Astrocyte (in vitro differentiated cells and primary cell): ENCODE data around the gene ZP1. TPM values are rescaled to one million over a fixed set of nuclear protein-coding genes. Genes with fewer than 3 reads are reported as not detected.
A peak's percentile ranks its signal among the peaks of the same experiment; 100 is the strongest.

ENCODE experiments used
- DNase-seq: peaks from one replicate; pipeline ENCODE4 v3.0.0-alpha.2; 2010; ENCODE audit warnings: low read depth
- FAIRE-seq: peaks from 2 replicates; lab custom pipeline; 2011; peaks lifted over from hg19 to GRCh38; lab: Jason Lieb, UNC
- H2AFZ ChIP-seq: 2 replicates; pipeline ENCODE4 v1.6.0; 2012; ENCODE audit warnings: low read depth, low read length, inconsistent platforms
- H3K27ac ChIP-seq: 2 replicates; pipeline ENCODE4 v1.5.1; 2011; ENCODE audit warnings: low read depth, low read length, inconsistent platforms
- H3K27me3 ChIP-seq: 2 replicates; pipeline ENCODE4 v1.6.0; 2011; ENCODE audit warnings: low read length, inconsistent platforms; ENCODE audit not compliant: insufficient read depth
- H3K36me3 ChIP-seq: 2 replicates; pipeline ENCODE4 v1.5.1; 2011; ENCODE audit warnings: low read length, inconsistent platforms; ENCODE audit not compliant: insufficient read depth
- H3K4me1 ChIP-seq: 2 replicates; pipeline ENCODE4 v1.5.1; 2011; ENCODE audit warnings: low read length, inconsistent platforms; ENCODE audit not compliant: insufficient read depth
- H3K4me2 ChIP-seq: 2 replicates; pipeline ENCODE4 v1.6.0; 2012; ENCODE audit warnings: low read length, inconsistent platforms
- H3K4me3 ChIP-seq: 2 replicates; pipeline ENCODE4 v1.5.1; 2011; ENCODE audit warnings: low read depth, mild to moderate bottlenecking, low read length, inconsistent platforms; ENCODE audit not compliant: insufficient read depth
- H3K79me2 ChIP-seq: 2 replicates; pipeline ENCODE4 v1.6.0; 2012; ENCODE audit warnings: mild to moderate bottlenecking, low read length, inconsistent platforms; ENCODE audit not compliant: insufficient read depth
- H3K9ac ChIP-seq: 2 replicates; pipeline ENCODE4 v1.6.0; 2012; ENCODE audit warnings: mild to moderate bottlenecking, low read length, inconsistent platforms
- H3K9me3 ChIP-seq: 2 replicates; pipeline ENCODE4 v1.5.1; 2012; ENCODE audit warnings: low read depth, mild to moderate bottlenecking, low read length, inconsistent platforms; ENCODE audit not compliant: insufficient read depth
- H4K20me1 ChIP-seq: 2 replicates; pipeline ENCODE4 v1.6.0; 2012; ENCODE audit warnings: low read length, inconsistent platforms; ENCODE audit not compliant: insufficient read depth
- H3K27ac Mint-ChIP-seq: one replicate; pipeline ENCODE4 v1.8.0; 2021; ENCODE audit warnings: mild to moderate bottlenecking, mixed read lengths; ENCODE audit not compliant: unreplicated experiment
- H3K27me3 Mint-ChIP-seq: one replicate; pipeline ENCODE4 v1.8.0; 2021; ENCODE audit warnings: low read depth, mixed read lengths; ENCODE audit not compliant: unreplicated experiment
- H3K36me3 Mint-ChIP-seq: one replicate; pipeline ENCODE4 v1.8.0; 2021; ENCODE audit warnings: low read depth, mixed read lengths; ENCODE audit not compliant: unreplicated experiment
- H3K4me1 Mint-ChIP-seq: one replicate; pipeline ENCODE4 v1.8.0; 2021; ENCODE audit warnings: low read depth, mixed read lengths; ENCODE audit not compliant: unreplicated experiment
- H3K4me3 Mint-ChIP-seq: one replicate; pipeline ENCODE4 v1.8.0; 2021; ENCODE audit warnings: mild to moderate bottlenecking, moderate library complexity, mixed read lengths; ENCODE audit not compliant: unreplicated experiment
- H3K9me3 Mint-ChIP-seq: one replicate; pipeline ENCODE4 v1.8.0; 2021; ENCODE audit warnings: mild to moderate bottlenecking, mixed read lengths; ENCODE audit not compliant: unreplicated experiment
- EZH2 ChIP-seq: IDR thresholded peaks from 2 replicates; pipeline ENCODE4 v1.6.1; 2012; ENCODE audit warnings: mild to moderate bottlenecking, low read length, inconsistent platforms; ENCODE audit not compliant: insufficient read depth
- total RNA-seq: library from RNA; stranded (reverse); gene quantifications from 2 replicates; pipeline ENCODE4 v1.2.1, GENCODE V29; 2021
- TF ChIP-seq, protein P1 (sequence below): IDR thresholded peaks from 2 replicates; pipeline ENCODE4 v1.5.1; 2011; ENCODE audit warnings: low read depth, mild to moderate bottlenecking, inconsistent platforms, low read length, moderate library complexity; ENCODE audit not compliant: insufficient read depth

ZP1 gene
- total RNA-seq, 1 donor from 2014 or later: not detected

DNA sequence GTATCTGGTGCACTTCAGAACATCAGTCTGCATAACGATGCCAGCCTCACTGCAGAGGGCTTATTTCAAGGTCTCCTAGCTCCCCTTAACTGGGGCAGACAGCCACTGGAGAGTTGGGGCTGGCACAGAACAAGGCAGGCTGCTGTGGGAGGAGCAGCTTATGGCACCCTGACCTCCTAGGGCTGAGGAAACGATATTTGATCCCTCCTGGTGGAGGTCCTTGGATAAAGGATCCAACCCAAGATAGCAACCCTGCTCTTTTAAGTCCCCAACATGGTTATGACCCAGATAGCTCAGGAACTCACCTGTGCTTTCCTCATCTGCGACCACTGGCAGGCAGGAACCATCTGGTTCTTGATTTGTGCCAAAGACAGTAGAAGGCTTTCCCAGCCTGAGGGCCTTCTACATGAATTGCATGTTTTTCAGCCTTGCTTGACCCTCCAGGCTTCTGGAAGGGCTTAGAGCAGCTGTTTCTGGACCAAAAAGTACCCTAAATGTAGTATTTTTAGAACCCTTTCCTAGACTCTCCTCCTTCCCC, 49.4 kb downstream of the ZP1 start:
- Histone ChIP-seq H3K27me3 (peaks cover 4% of the 10 kb centered on the region), H4K20me1 (peaks cover 27% of the 10 kb centered on the region), H3K9ac (no peak overlapping the region), H3K79me2 (peaks cover 56% of the 10 kb centered on the region), H3K9me3 (no peaks in the 10 kb centered on the region), H3K27ac (no peak overlapping the region), H3K36me3 (peaks cover 15% of the 10 kb centered on the region), H3K4me2 (no peak overlapping the region), H3K4me3 (no peak overlapping the region), H2AFZ (no peak overlapping the region), H3K4me1 (peaks cover 36% of the 10 kb centered on the region)
- H3K4me3 Mint-ChIP-seq: no peak overlapping the region
- no peak for TF ChIP-seq EZH2
- TF ChIP-seq, protein P1, sequence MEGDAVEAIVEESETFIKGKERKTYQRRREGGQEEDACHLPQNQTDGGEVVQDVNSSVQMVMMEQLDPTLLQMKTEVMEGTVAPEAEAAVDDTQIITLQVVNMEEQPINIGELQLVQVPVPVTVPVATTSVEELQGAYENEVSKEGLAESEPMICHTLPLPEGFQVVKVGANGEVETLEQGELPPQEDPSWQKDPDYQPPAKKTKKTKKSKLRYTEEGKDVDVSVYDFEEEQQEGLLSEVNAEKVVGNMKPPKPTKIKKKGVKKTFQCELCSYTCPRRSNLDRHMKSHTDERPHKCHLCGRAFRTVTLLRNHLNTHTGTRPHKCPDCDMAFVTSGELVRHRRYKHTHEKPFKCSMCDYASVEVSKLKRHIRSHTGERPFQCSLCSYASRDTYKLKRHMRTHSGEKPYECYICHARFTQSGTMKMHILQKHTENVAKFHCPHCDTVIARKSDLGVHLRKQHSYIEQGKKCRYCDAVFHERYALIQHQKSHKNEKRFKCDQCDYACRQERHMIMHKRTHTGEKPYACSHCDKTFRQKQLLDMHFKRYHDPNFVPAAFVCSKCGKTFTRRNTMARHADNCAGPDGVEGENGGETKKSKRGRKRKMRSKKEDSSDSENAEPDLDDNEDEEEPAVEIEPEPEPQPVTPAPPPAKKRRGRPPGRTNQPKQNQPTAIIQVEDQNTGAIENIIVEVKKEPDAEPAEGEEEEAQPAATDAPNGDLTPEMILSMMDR: no peak
- peaks cover 17% of the 10 kb centered on the region for H3K4me1 Mint-ChIP-seq
- DNase-seq (no peak), FAIRE-seq (no peak)
- peaks cover 1% of the 10 kb centered on the region for H3K9me3 Mint-ChIP-seq
- H3K27ac Mint-ChIP-seq: no peak overlapping the region
- peaks cover 13% of the 10 kb centered on the region for H3K36me3 Mint-ChIP-seq
- H3K27me3 Mint-ChIP-seq: peaks cover 2% of the 10 kb centered on the region

DNA sequence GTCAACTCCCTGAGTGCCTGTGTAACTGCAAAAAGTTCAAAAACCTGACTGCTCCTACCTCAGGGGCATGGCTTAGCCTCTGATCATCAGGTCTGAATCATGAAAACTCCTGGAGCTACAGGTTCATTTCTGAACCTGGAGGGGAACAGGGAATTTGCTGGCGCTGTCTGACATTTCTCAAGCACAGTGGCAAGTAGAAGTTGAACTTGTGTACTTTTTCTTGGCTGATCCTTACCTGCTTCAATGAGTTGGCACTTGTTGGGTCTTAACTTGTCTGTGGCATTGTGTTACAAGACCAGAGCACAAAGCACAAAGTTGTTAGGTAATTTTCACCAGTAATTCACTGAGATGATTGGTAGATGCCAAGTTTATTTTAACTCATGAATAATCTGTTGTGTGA, 49.9 kb downstream of the ZP1 start:
- Histone ChIP-seq H3K27ac (no peak overlapping the region), H3K4me2 (no peak overlapping the region), H3K4me3 (no peak overlapping the region), H4K20me1 (peaks cover 27% of the 10 kb centered on the region), H3K4me1 (peaks cover 36% of the 10 kb centered on the region), H3K9ac (no peak overlapping the region), H3K27me3 (no peaks in the 10 kb centered on the region), H2AFZ (no peak overlapping the region), H3K79me2 (peaks cover 56% of the 10 kb centered on the region), H3K36me3 (peaks cover 15% of the 10 kb centered on the region), H3K9me3 (no peaks in the 10 kb centered on the region)
- DNase-seq (no peak), FAIRE-seq (no peak)
- H3K4me3 Mint-ChIP-seq: no peak overlapping the region
- H3K27me3 Mint-ChIP-seq: no peaks in the 10 kb centered on the region
- H3K9me3 Mint-ChIP-seq: peaks cover 1% of the 10 kb centered on the region
- no peak overlapping the region for H3K27ac Mint-ChIP-seq
- peaks cover 16% of the 10 kb centered on the region for H3K36me3 Mint-ChIP-seq
- TF ChIP-seq EZH2: no peak
- TF ChIP-seq, protein P1: no peak
- peaks cover 17% of the 10 kb centered on the region for H3K4me1 Mint-ChIP-seq

DNA sequence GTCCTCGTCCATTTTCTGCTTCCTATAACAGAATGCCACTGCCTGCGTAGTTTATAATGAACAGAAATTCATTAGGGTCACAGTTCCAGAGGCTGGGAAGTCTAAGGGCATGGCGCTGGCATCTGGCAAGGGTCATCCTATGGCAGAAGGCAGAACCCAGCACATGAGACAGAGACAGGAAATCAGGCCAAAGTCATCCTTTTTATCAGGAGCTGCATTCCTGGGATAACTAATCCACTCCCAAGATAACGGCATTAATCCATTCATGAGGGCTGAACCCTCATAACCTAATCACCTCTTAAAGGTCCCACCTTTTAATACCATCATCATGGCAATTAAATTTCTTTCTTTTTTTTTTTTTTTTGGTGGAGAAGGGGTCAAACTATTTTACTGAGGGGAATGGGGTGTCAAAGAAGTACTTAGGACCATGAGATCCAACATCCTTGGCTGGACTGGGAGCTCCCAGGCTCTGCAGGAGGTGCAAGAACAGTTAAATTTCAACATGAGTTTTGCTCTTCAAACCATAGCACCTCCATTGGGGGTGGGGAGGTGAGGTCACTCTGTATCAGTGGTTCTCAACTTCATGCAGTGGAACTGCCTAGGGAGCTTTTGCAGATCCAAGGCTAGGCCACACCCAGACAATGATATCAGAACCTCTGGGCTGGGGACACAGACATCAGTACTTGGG, 51.1 kb downstream of the ZP1 start:
- no peak overlapping the region for H3K9ac ChIP-seq
- no peak overlapping the region for H3K4me3 ChIP-seq
- H4K20me1 ChIP-seq: peaks cover 27% of the 10 kb centered on the region
- peaks cover 1% of the 10 kb centered on the region for H3K9me3 Mint-ChIP-seq
- H3K36me3 Mint-ChIP-seq: peaks cover 18% of the 10 kb centered on the region
- no peak overlapping the region for H3K27ac Mint-ChIP-seq
- DNase-seq (no peak), FAIRE-seq (no peak)
- peak overlapping the region; percentile 30 for H3K4me2 ChIP-seq
- H2AFZ ChIP-seq: no peak overlapping the region
- no peak overlapping the region for H3K27ac ChIP-seq
- peaks cover 56% of the 10 kb centered on the region for H3K79me2 ChIP-seq
- no peaks in the 10 kb centered on the region for H3K9me3 ChIP-seq
- peaks cover 30% of the 10 kb centered on the region for H3K4me1 ChIP-seq
- no peaks in the 10 kb centered on the region for H3K27me3 ChIP-seq
- no peak overlapping the region for H3K4me3 Mint-ChIP-seq
- H3K36me3 ChIP-seq: peaks cover 15% of the 10 kb centered on the region
- TF ChIP-seq, protein P1: no peak
- TF ChIP-seq EZH2: no peak
- no peaks in the 10 kb centered on the region for H3K27me3 Mint-ChIP-seq
- H3K4me1 Mint-ChIP-seq: peaks cover 17% of the 10 kb centered on the region
